Body of pancreas (tissue), 4 donors: ENCODE results near the gene BDKRB2.

Source experiments
- POLR2A ChIP-seq, 3 donors: fragments of 450-650 bp; IDR thresholded peaks; one replicate each; pipeline ENCODE4 v1.6.1; 2016; ENCODE audit warnings: antibody characterized with exemption in 3 of 3, mild to moderate bottlenecking in 2 of 3
- TF ChIP-seq, protein P1 (sequence below), 7 experiments: fragments of 450-650 bp in 4 of 7; fragments of 200-600 bp in 3 of 7; sonication (generic) in 3 of 7; IDR thresholded peaks; one replicate each; pipeline ENCODE4 v1.5.1; 2016 to 2019; ENCODE audit warnings: antibody characterized with exemption in 7 of 7

DNA sequence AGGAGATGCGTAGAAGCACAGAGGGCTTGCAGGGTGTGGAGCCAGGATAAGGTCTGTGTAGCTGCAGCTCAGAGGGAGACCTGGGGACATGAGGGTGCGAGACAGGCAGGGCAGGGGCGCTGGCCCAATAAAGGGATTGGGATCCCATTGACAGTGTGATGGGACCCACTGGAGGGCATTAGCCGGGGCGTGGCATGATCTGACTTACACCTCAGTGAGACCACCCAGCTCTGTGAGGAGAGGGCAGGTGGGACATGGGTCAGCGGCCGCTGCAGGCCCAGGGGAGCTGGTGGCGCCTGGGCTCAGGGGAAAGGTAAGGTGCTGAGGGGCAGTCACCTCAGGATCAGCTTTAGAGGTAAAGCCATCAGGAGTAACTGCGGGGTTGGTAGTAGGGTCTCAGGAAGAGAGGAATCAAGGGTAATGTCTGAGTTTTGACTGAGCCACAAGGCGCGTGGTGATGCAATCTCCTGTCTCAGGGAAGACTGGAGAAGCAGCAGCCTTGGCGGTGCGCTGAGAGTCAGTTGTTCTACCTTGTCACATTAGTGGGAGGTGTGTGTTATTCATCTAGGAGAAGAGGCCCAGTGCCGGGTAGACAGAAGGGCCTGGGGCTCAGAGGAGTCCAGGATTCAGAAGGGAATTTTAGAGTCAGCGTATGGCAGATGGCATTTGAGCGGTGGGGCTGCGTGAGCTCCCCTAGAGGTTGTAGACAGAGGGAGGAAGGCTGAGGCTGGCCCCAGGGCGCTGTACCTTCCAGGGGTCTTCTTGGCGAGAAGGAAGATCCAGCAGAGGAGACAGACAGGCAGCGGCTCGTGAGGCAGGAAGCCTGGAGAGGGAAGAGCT is 30.8 kb upstream of the BDKRB2 start:
- TF ChIP-seq, protein P1, sequence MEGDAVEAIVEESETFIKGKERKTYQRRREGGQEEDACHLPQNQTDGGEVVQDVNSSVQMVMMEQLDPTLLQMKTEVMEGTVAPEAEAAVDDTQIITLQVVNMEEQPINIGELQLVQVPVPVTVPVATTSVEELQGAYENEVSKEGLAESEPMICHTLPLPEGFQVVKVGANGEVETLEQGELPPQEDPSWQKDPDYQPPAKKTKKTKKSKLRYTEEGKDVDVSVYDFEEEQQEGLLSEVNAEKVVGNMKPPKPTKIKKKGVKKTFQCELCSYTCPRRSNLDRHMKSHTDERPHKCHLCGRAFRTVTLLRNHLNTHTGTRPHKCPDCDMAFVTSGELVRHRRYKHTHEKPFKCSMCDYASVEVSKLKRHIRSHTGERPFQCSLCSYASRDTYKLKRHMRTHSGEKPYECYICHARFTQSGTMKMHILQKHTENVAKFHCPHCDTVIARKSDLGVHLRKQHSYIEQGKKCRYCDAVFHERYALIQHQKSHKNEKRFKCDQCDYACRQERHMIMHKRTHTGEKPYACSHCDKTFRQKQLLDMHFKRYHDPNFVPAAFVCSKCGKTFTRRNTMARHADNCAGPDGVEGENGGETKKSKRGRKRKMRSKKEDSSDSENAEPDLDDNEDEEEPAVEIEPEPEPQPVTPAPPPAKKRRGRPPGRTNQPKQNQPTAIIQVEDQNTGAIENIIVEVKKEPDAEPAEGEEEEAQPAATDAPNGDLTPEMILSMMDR (IDR thresholded peaks at IDR 0.05) = no peak
- no peak for TF ChIP-seq POLR2A (IDR thresholded peaks at IDR 0.05)
